Bone marrow (tissue), 2 donors: ENCODE data around the gene VPS4B.

Source experiments
- DNase-seq, 2 donors: peaks; one replicate each; lab custom pipeline; 2025; lab: John Stamatoyannopoulos, UW

VPS4B gene

GRCh38 chr18:63430526-63430925 is 8.2 kb upstream of the VPS4B start:
- no peak for DNase-seq

GRCh38 chr18:63427558-63427957 is 5.3 kb upstream of the VPS4B start:
- no peak for DNase-seq

GRCh38 chr18:63422864-63423304 is 608 bp upstream of the VPS4B start:
- DNase-seq = no peak

- no peak for DNase-seq
These were observed 762 bp downstream of the VPS4B start for GRCh38 chr18:63421514-63421913.

GRCh38 chr18:63412953-63413352 is 9.3 kb downstream of the VPS4B start:
- no peak for DNase-seq

- DNase-seq = peak in 1 of 2 donors; percentile 13
These were observed 11.5 kb downstream of the VPS4B start for GRCh38 chr18:63410792-63411191.

GRCh38 chr18:63409301-63409700 is 13.0 kb downstream of the VPS4B start:
- no peak for DNase-seq

- no peak for DNase-seq
These were observed 14.5 kb downstream of the VPS4B start for GRCh38 chr18:63407734-63408133.

- no peak for DNase-seq
These were observed 16.3 kb downstream of the VPS4B start for GRCh38 chr18:63405986-63406385.

GRCh38 chr18:63402246-63403162 is 19.8 kb downstream of the VPS4B start:
- no peak for DNase-seq

- DNase-seq = no peak
These were observed 23.0 kb downstream of the VPS4B start for GRCh38 chr18:63399300-63399699.

GRCh38 chr18:63397349-63397748 is 24.9 kb downstream of the VPS4B start:
- DNase-seq = no peak

GRCh38 chr18:63395503-63395902 is 26.8 kb downstream of the VPS4B start:
- no peak for DNase-seq

- DNase-seq = no peak
These were observed 27.3 kb downstream of the VPS4B start for GRCh38 chr18:63394954-63395353.

- no peak for DNase-seq
These were observed 34.4 kb downstream of the VPS4B start for GRCh38 chr18:63387861-63388260.

- no peak for DNase-seq
These were observed 39.4 kb downstream of the VPS4B start for GRCh38 chr18:63382843-63383242.

GRCh38 chr18:63379639-63379962 is 42.7 kb downstream of the VPS4B start:
- DNase-seq = no peak

GRCh38 chr18:63378919-63379638 is 43.2 kb downstream of the VPS4B start:
- DNase-seq = peak in 1 of 2 donors; percentile 42

- no peak for DNase-seq
These were observed 44.8 kb downstream of the VPS4B start for GRCh38 chr18:63377275-63377980.

- no peak for DNase-seq
These were observed 45.7 kb downstream of the VPS4B start for GRCh38 chr18:63376538-63376937.

- no peak for DNase-seq
These were observed 47.7 kb downstream of the VPS4B start for GRCh38 chr18:63374540-63374939.

GRCh38 chr18:63373161-63373560 is 49.1 kb downstream of the VPS4B start:
- DNase-seq = no peak

- no peak for DNase-seq
These were observed 53.7 kb downstream of the VPS4B start for GRCh38 chr18:63368611-63369010.
